Measurements from ENCODE around the gene GSC2.

DNA sequence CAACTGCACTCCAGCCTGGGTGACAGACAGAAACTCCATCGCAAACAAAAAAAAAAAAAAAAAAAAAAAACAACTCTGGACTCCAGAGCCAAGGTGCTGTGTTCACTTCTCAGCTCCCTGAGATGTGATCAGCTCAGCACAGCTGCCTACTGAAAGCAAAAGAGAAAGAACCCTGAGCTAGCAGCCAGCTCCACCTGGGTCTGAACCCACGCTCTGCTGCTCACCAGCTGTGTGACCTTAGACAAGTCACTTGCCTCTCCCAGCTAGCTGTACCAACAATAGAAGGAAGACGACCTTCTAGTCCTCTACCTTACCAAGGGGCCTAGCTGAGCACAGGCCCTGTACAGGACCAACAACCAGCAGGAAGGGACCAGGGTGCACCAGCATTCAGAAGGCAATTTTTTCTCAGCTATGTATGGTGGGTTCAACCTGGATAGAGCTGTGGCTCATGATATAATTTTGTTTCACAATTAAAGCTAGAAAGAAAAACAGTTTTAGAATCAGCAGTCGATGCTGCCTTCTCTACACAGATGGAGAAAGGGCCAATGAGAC, 31.7 kb downstream of the GSC2 start:
- no peak for TF ChIP-seq CTCF (IDR thresholded peaks at IDR 0.05 in 4 of 5, conservative IDR thresholded peaks at IDR 0.05 in 1 of 5)
- no peak for TF ChIP-seq POLR2A (IDR thresholded peaks at IDR 0.05)
